Sigmoid colon (tissue), 4 donors: ENCODE data around the gene MRGPRF.
A peak's percentile ranks its signal among the peaks of the same experiment; 100 is the strongest.

ENCODE experiments used
- POLR2A ChIP-seq, 2 donors: fragments of 450-650 bp; IDR thresholded peaks; one replicate each; pipeline ENCODE4 v1.6.1; 2016; ENCODE audit warnings: antibody characterized with exemption in 2 of 2, mild to moderate bottlenecking in 2 of 2, moderate library complexity in 2 of 2
- POLR2AphosphoS5 ChIP-seq, 4 donors: sonication (generic); formaldehyde crosslinking; IDR thresholded peaks; one replicate each; pipeline ENCODE4 v1.6.1; 2017; ENCODE audit warnings: antibody characterized with exemption in 4 of 4
- TF ChIP-seq, protein P1 (sequence below), 4 experiments: fragments of 450-650 bp in 3 of 4; fragments of 200-600 bp in 1 of 4; IDR thresholded peaks; one replicate each; pipeline ENCODE4 v1.5.1; 2016 to 2019; ENCODE audit warnings: antibody characterized with exemption in 4 of 4, mild to moderate bottlenecking in 3 of 4, moderate library complexity in 2 of 4

DNA sequence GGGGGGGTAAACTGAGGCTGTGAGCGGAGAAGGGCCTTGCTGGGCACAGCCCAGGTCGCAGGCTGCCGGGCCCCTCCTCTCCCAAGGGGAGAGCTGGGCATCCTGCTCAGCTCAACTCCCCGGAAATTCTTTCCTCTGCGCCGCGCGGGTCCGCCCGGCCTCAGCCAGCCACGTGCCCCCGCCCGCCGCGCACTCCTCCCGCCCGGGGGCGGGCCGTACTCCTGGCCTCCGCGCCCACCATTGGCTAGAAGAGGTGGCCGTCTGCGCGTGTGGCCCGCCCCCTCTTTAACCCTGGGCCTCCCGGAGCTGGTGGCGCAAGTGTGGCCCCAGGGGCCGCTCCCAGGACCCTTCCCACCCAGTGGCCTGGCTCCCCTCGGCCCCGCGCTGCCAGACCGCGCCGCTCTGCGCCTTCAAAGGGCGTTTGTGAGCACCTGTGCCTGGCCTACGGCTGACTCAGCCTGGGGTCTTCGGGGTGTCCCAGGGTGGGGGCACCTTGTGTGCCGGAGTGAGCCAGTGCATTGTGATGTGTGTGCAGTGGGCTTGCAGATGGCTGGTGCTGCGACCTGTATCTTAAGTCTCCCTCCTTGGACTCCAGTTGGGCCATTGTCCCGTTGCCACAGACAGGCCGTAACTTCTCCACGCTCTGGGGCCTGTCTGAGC is 2.0 kb downstream of the MRGPRF start:
- TF ChIP-seq, protein P1, sequence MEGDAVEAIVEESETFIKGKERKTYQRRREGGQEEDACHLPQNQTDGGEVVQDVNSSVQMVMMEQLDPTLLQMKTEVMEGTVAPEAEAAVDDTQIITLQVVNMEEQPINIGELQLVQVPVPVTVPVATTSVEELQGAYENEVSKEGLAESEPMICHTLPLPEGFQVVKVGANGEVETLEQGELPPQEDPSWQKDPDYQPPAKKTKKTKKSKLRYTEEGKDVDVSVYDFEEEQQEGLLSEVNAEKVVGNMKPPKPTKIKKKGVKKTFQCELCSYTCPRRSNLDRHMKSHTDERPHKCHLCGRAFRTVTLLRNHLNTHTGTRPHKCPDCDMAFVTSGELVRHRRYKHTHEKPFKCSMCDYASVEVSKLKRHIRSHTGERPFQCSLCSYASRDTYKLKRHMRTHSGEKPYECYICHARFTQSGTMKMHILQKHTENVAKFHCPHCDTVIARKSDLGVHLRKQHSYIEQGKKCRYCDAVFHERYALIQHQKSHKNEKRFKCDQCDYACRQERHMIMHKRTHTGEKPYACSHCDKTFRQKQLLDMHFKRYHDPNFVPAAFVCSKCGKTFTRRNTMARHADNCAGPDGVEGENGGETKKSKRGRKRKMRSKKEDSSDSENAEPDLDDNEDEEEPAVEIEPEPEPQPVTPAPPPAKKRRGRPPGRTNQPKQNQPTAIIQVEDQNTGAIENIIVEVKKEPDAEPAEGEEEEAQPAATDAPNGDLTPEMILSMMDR (IDR thresholded peaks at IDR 0.05): no peak
- TF ChIP-seq POLR2AphosphoS5 (IDR thresholded peaks at IDR 0.05) (peak; percentile 82 to 92 (median 86)), POLR2A (IDR thresholded peaks at IDR 0.05) (peak; percentile 68 to 92)
